DMS53 treated with DMSO at 0.1 percent for 48 hours (cell line): ENCODE results near the gene MARCHF4.
"Not testable (repeated sequence)": the region's sequence is repeated elsewhere in the genome, so short reads cannot be mapped to it uniquely, and the experiment has no call there.

Source experiments
- DNase-seq: peaks from one replicate; lab custom pipeline; 2025; ENCODE audit not compliant: unreplicated experiment; lab: John Stamatoyannopoulos, UW

The MARCHF4 gene

GRCh38 chr2:216392018-216392562 lies 19.8 kb upstream of the MARCHF4 start:
- no peak for DNase-seq

GRCh38 chr2:216391401-216391800 lies 19.1 kb upstream of the MARCHF4 start:
- DNase-seq = no peak

GRCh38 chr2:216389570-216389969 lies 17.3 kb upstream of the MARCHF4 start:
- DNase-seq = no peak

GRCh38 chr2:216388046-216388884 lies 16.0 kb upstream of the MARCHF4 start:
- no peak for DNase-seq

GRCh38 chr2:216387262-216387661 lies 15.0 kb upstream of the MARCHF4 start:
- DNase-seq = no peak

- DNase-seq = no peak
These were observed 13.2 kb upstream of the MARCHF4 start for GRCh38 chr2:216385478-216385877.

- DNase-seq = not testable (repeated sequence)
These were observed 12.1 kb upstream of the MARCHF4 start for GRCh38 chr2:216384409-216384808.

- no peak for DNase-seq
These were observed 7.7 kb upstream of the MARCHF4 start for GRCh38 chr2:216379977-216380376.

GRCh38 chr2:216375286-216375685 lies 3.0 kb upstream of the MARCHF4 start:
- DNase-seq = no peak

GRCh38 chr2:216373896-216374295 lies 1.6 kb upstream of the MARCHF4 start:
- DNase-seq = no peak

GRCh38 chr2:216372761-216373291 lies 543 bp upstream of the MARCHF4 start:
- DNase-seq = no peak

- DNase-seq = no peak
These were observed 1.1 kb downstream of the MARCHF4 start for GRCh38 chr2:216370961-216371712.

GRCh38 chr2:216369821-216370220 lies 2.5 kb downstream of the MARCHF4 start:
- DNase-seq = no peak

- no peak for DNase-seq
These were observed 5.4 kb downstream of the MARCHF4 start for GRCh38 chr2:216366777-216367471.

- DNase-seq = no peak
These were observed 6.8 kb downstream of the MARCHF4 start for GRCh38 chr2:216365518-216365917.

GRCh38 chr2:216363221-216363620 lies 9.1 kb downstream of the MARCHF4 start:
- DNase-seq = no peak

GRCh38 chr2:216362730-216363129 lies 9.6 kb downstream of the MARCHF4 start:
- no peak for DNase-seq

- DNase-seq = no peak
These were observed 16.6 kb downstream of the MARCHF4 start for GRCh38 chr2:216355711-216356110.

GRCh38 chr2:216354306-216354705 lies 18.0 kb downstream of the MARCHF4 start:
- DNase-seq = no peak

- no peak for DNase-seq
These were observed 19.5 kb downstream of the MARCHF4 start for GRCh38 chr2:216352653-216353270.
